ENCODE measurements around the gene VTN. TPM values are rescaled to one million over a fixed set of nuclear protein-coding genes. Genes with fewer than 3 reads are reported as not detected.

Gene VTN
- total and polyA plus RNA-seq, 11 donors: 16.9 to 120 (median 65.3) TPM

DNA sequence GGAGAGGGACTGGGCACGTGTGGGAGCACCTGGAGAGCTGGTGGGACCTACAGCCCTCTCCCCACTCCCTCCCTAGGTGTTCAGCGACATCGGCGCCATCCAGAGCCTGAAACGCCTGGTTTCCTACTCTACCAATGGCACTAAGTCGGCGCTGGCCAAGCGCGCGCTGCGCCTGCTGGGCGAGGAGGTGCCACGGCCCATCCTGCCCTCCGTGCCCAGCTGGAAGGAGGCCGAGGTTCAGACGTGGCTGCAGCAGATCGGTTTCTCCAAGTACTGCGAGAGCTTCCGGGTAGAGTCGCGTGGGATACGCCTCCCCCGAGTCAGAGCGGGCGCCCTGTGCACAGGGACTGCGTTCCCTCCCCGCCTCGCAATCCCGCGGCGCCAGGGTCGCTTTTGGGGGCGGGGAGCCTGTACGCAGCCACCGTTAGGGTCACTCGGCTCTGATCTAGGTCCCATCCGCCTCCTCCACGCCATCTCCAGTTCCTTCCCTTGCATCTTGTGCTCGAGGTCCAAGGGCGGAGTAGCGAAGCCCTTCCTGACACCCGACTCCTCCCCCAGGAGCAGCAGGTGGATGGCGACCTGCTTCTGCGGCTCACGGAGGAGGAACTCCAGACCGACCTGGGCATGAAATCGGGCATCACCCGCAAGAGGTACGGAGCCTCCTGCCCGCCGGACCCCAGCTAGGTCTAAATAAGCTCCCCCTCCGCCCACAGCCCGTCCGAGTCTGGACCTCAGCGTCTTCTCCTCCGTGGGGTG is 14.4 kb upstream of the VTN start:
- WGBS, 4 donors: 13 to 30% (median 25%) methylated on average over 37 to 56 of the region's 56 CpGs
- Histone ChIP-seq H3K4me1 (peaks cover 0 to 25% (median 4%) of the 10 kb centered on the region in 12 donors), H3K27ac (peak overlapping the region in 2 of 12 donors; percentile 29 to 31), H3K9me3 (no peaks in the 10 kb centered on the region), H3K27me3 (peaks cover 0 to 8% (median 0%) of the 10 kb centered on the region in 9 donors), H3K4me3 (peak overlapping the region; percentile 3 to 60 (median 54)), H3K36me3 (peaks cover 0 to 29% (median 17%) of the 10 kb centered on the region in 9 donors)
- intact Hi-C loops (cut with DNase I): no loop called here
- ATAC-seq: peak; percentile 41 to 91 (median 86)
- TF ChIP-seq POLR2A (IDR thresholded peaks at IDR 0.05): peak in 1 of 2 donors; percentile 13
- TF ChIP-seq, protein P1, sequence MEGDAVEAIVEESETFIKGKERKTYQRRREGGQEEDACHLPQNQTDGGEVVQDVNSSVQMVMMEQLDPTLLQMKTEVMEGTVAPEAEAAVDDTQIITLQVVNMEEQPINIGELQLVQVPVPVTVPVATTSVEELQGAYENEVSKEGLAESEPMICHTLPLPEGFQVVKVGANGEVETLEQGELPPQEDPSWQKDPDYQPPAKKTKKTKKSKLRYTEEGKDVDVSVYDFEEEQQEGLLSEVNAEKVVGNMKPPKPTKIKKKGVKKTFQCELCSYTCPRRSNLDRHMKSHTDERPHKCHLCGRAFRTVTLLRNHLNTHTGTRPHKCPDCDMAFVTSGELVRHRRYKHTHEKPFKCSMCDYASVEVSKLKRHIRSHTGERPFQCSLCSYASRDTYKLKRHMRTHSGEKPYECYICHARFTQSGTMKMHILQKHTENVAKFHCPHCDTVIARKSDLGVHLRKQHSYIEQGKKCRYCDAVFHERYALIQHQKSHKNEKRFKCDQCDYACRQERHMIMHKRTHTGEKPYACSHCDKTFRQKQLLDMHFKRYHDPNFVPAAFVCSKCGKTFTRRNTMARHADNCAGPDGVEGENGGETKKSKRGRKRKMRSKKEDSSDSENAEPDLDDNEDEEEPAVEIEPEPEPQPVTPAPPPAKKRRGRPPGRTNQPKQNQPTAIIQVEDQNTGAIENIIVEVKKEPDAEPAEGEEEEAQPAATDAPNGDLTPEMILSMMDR (IDR thresholded peaks at IDR 0.05): no peak
- DNase-seq: peak in 4 of 5 donors; percentile 47 to 63 (median 60)

DNA sequence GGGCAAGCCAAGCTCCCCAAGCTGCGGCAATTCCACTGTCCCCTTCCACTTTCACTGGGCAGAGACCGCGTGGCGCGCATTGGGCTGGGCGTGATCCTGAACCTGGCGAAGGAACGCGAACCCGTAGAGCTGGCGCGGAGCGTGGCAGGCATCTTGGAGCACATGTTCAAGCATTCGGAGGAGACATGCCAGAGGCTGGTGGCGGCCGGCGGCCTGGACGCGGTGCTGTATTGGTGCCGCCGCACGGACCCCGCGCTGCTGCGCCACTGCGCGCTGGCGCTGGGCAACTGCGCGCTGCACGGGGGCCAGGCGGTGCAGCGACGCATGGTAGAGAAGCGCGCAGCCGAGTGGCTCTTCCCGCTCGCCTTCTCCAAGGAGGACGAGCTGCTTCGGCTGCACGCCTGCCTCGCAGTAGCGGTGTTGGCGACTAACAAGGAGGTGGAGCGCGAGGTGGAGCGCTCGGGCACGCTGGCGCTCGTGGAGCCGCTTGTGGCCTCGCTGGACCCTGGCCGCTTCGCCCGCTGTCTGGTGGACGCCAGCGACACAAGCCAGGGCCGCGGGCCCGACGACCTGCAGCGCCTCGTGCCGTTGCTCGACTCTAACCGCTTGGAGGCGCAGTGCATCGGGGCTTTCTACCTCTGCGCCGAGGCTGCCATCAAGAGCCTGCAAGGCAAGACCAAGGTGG is 11.2 kb upstream of the VTN start:
- H3K36me3 ChIP-seq: peaks cover 0 to under 1% (median 0%) of the 10 kb centered on the region in 9 donors
- peak overlapping the region in 8 of 12 donors; percentile 2 to 25 (median 10) for H3K4me3 ChIP-seq

DNA sequence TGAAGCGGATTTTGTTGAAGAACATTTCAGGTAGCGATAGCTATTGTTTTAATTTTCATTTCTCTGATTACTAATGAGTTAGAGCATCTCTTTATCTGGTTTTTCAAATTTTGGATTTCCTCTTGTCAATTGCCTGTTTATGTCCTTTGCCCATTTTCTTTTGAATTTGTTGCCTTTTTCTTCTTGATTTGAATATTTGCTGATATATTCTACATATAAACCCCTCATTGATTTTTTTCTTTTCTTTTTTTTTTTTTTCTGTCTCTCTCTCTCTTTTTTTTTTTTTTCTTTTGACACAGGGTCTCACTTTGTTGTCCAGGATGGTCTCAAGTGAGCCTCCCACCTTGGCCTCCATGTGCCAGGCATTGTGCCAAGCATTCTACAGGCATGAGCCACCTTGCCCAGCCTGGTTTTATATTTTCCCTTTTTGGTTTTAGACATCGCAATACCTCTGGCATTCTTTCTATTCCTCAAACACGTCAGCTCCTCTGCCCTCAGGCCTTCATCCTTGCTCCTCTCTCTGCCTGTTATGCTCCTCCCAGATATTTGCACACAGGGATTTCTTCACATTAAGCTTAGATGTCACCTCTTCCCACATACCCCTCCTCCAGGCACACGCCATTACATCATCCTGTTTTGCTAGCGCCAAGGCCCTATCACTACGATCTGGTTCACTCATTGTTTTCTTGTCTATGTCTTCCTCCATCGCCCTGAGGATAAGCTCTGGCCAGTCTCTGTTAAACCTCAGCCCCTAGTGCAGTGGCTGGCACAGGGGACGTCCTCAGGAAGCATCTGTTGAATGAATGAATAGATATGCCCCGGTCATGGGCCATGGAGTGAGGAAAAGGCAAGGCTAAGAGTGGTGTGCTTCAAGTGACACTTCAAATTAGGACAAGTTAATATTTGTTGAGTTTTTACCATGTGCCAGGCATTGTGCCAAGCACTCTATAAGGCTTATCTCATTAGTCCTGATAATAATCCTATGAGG is 10.0 kb upstream of the VTN start:
- H3K27ac ChIP-seq: no peak overlapping the region
- peaks cover 0 to 8% (median 0%) of the 10 kb centered on the region in 9 donors for H3K27me3 ChIP-seq
- intact Hi-C loops (cut with DNase I): loop anchor here in 1 of 10 donors (10.0 kb wide), 1 partner anchor 65 kb away; the partner anchor contains the start of gene TMEM97
- 72 to 78% (median 75%) methylated on average over 10 of the region's 10 CpGs for WGBS, 4 donors
- no peaks in the 10 kb centered on the region for H3K36me3 ChIP-seq
- TF ChIP-seq POLR2A (IDR thresholded peaks at IDR 0.05): no peak
- TF ChIP-seq, protein P1 (IDR thresholded peaks at IDR 0.05): no peak
- DNase-seq: no peak
- no peak for ATAC-seq
- H3K4me1 ChIP-seq: peaks cover 0 to 24% (median 4%) of the 10 kb centered on the region in 12 donors
- no peak overlapping the region for H3K4me3 ChIP-seq
- H3K9me3 ChIP-seq: no peaks in the 10 kb centered on the region

More for the DNA sequence above, 11.2 kb upstream of the VTN start:
- no peaks in the 10 kb centered on the region for H3K9me3 ChIP-seq
- no peak for DNase-seq
- no peak for TF ChIP-seq POLR2A (IDR thresholded peaks at IDR 0.05)
- TF ChIP-seq, protein P1 (IDR thresholded peaks at IDR 0.05): peak in 4 of 12 donors; percentile 7 to 25 (median 16)
- no peak overlapping the region for H3K27ac ChIP-seq
- peaks cover 0 to 25% (median 4%) of the 10 kb centered on the region in 12 donors for H3K4me1 ChIP-seq
- 18 to 37% (median 35%) methylated on average over 55 to 72 of the region's 72 CpGs for WGBS, 4 donors
- H3K27me3 ChIP-seq: peaks cover 0 to 8% (median 0%) of the 10 kb centered on the region in 9 donors
- intact Hi-C loops (cut with DNase I): no loop called here
- ATAC-seq: peak in 3 of 4 donors; percentile 27 to 35 (median 29)
